ENCODE measurements around the gene PELI1.

PELI1 gene

DNA sequence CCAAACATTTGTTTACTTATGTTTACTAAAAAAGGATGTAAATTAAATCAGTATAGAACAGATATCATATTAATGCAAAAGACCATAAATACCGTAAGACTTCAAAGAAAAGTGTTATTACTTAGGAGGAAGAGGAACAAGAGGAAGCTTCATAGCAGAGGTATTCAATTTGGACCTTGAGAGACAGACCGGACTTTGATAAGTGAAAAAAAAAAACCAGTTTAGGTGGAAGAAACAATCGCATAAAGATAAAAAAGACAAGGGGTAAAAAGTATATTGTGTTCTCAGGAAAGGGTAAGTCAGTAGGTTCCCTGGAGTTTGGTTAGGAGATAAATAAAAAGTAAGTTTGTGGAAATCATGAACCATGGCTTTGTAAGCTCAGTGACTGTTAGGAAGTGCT lies 17.6 kb downstream of the PELI1 start:
- Histone ChIP-seq H3K4me3 (replicated peaks; ENCODE audit: low read depth, low read length) (no peak overlapping the region), H3K27me3 (replicated peaks; ENCODE audit: control insufficient read depth, insufficient read depth, low read length) (no peaks in the 10 kb centered on the region), H3K36me3 (ENCODE audit: control insufficient read depth, insufficient read depth, low read length) (no peaks in the 10 kb centered on the region)
- TF ChIP-seq, protein P1, sequence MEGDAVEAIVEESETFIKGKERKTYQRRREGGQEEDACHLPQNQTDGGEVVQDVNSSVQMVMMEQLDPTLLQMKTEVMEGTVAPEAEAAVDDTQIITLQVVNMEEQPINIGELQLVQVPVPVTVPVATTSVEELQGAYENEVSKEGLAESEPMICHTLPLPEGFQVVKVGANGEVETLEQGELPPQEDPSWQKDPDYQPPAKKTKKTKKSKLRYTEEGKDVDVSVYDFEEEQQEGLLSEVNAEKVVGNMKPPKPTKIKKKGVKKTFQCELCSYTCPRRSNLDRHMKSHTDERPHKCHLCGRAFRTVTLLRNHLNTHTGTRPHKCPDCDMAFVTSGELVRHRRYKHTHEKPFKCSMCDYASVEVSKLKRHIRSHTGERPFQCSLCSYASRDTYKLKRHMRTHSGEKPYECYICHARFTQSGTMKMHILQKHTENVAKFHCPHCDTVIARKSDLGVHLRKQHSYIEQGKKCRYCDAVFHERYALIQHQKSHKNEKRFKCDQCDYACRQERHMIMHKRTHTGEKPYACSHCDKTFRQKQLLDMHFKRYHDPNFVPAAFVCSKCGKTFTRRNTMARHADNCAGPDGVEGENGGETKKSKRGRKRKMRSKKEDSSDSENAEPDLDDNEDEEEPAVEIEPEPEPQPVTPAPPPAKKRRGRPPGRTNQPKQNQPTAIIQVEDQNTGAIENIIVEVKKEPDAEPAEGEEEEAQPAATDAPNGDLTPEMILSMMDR (IDR thresholded peaks at IDR 0.05; ENCODE audit: insufficient read depth, low read length, poor library complexity, severe bottlenecking): no peak
- no peak for DNase-seq (ENCODE audit: extremely low read depth, insufficient read length)

DNA sequence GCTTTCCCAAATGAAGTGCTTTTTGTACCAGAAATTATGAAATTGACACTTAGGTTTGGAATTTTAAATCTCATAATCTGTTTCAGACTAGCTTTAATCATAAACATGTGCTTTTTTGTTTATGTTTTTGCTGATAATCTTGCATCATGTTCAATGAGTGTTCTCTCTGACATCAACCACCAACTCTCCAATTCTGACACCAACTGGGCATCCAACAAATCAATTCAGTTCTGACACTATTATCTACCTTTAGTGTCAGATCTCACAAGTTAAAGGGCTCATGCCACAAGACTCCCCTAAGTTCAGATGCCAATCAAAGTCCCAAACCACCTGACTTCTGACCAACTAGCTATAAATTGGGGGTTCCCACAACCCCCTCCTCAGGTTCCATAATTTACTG lies 19.6 kb downstream of the PELI1 start:
- Histone ChIP-seq H3K27me3 (replicated peaks; ENCODE audit: control insufficient read depth, insufficient read depth, low read length) (no peaks in the 10 kb centered on the region), H3K4me3 (replicated peaks; ENCODE audit: low read depth, low read length) (no peak overlapping the region), H3K36me3 (ENCODE audit: control insufficient read depth, insufficient read depth, low read length) (no peaks in the 10 kb centered on the region; the same call in 1 of the 2 replicates)
- DNase-seq (ENCODE audit: extremely low read depth, insufficient read length): no peak
- TF ChIP-seq, protein P1 (IDR thresholded peaks at IDR 0.05; ENCODE audit: insufficient read depth, low read length, poor library complexity, severe bottlenecking): no peak

DNA sequence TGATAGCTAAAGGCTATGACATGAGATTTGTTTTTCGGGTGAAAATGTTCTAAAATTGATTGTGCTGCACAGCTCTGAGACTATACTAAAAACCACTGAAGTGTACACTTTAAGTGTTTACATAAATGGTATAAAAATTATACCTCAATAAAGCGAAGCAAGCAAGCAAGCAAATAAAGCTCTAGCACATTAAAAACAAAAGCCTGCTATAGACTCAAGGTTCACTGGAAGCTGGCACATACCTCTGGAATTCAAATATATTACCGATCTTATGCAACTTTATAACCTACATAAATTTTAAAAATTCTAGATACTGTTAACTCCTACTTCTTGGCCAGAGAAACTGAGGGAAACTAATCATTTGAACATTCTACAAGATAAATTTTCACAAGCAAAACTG lies 20.1 kb downstream of the PELI1 start:
- TF ChIP-seq, protein P1 (IDR thresholded peaks at IDR 0.05; ENCODE audit: insufficient read depth, low read length, poor library complexity, severe bottlenecking): no peak
- DNase-seq (ENCODE audit: extremely low read depth, insufficient read length): no peak
- Histone ChIP-seq H3K4me3 (replicated peaks; ENCODE audit: low read depth, low read length) (no peak overlapping the region), H3K27me3 (replicated peaks; ENCODE audit: control insufficient read depth, insufficient read depth, low read length) (no peaks in the 10 kb centered on the region), H3K36me3 (ENCODE audit: control insufficient read depth, insufficient read depth, low read length) (no peaks in the 10 kb centered on the region; the same call in 1 of the 2 replicates)

DNA sequence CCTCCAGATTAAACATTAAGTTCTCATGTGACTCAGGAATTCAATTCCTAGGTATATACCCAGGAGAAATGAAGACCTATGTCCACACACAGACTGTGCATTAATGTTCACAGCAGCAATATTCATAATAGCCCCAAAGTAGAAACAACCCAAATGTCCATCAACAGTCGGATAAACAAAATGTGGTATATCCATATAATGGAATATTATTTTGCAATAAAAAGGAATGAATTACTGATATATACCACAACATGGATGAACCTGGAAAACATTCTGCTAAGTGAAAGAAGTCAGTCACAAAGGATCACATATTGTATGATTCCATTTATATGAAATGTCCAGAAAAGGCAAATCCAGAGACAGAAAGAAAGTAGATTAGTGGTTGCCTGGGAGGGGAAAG lies 20.5 kb downstream of the PELI1 start:
- Histone ChIP-seq H3K36me3 (ENCODE audit: control insufficient read depth, insufficient read depth, low read length) (no peaks in the 10 kb centered on the region; the same call in 1 of the 2 replicates), H3K4me3 (replicated peaks; ENCODE audit: low read depth, low read length) (no peak overlapping the region), H3K27me3 (replicated peaks; ENCODE audit: control insufficient read depth, insufficient read depth, low read length) (no peaks in the 10 kb centered on the region)
- no peak for DNase-seq (ENCODE audit: extremely low read depth, insufficient read length)
- TF ChIP-seq, protein P1 (IDR thresholded peaks at IDR 0.05; ENCODE audit: insufficient read depth, low read length, poor library complexity, severe bottlenecking): no peak

DNA sequence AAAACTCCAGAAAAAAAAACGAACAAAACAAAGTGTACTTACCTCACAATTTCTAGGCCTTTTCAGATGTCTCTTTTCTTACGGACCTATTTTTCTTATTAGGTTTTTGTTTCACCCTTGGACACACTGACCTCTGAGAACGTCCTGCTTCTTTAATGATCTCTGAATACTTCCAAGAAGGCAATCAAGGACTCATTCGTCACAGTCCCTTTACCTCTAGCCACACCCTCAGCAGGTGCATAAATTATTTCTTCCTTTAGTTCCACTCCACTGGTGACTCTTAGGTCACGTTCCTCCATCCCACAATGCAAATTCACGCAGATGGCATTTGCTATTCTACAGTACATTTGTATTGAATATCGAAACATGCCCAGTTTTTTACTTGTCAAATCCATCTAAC lies 21.9 kb downstream of the PELI1 start:
- Histone ChIP-seq H3K36me3 (ENCODE audit: control insufficient read depth, insufficient read depth, low read length) (no peaks in the 10 kb centered on the region; the same call in 1 of the 2 replicates), H3K27me3 (replicated peaks; ENCODE audit: control insufficient read depth, insufficient read depth, low read length) (no peaks in the 10 kb centered on the region), H3K4me3 (replicated peaks; ENCODE audit: low read depth, low read length) (no peak overlapping the region)
- TF ChIP-seq, protein P1 (IDR thresholded peaks at IDR 0.05; ENCODE audit: insufficient read depth, low read length, poor library complexity, severe bottlenecking): no peak
- no peak for DNase-seq (ENCODE audit: extremely low read depth, insufficient read length)

DNA sequence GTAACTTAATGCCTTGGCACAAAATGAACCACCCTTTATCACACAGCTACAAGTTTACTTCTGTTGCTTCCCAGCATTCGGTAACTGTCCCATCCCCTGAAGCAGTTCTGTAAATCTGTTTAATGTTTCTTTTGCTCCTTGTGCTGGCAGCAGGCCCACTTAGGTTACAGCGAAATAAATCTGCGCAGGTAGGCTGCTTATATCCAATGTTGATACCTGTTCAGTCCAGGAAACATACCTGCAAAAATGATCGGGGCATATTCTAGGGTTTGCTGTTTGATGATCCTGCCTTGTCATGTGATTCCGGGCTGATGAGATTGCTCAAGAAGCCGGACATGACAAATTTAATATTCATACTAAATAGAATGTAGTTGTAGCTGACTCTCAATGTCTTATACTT lies 23.3 kb downstream of the PELI1 start:
- Histone ChIP-seq H3K36me3 (ENCODE audit: control insufficient read depth, insufficient read depth, low read length) (no peaks in the 10 kb centered on the region; the same call in 1 of the 2 replicates), H3K27me3 (replicated peaks; ENCODE audit: control insufficient read depth, insufficient read depth, low read length) (no peaks in the 10 kb centered on the region), H3K4me3 (replicated peaks; ENCODE audit: low read depth, low read length) (no peak overlapping the region)
- no peak for DNase-seq (ENCODE audit: extremely low read depth, insufficient read length)
- TF ChIP-seq, protein P1 (IDR thresholded peaks at IDR 0.05; ENCODE audit: insufficient read depth, low read length, poor library complexity, severe bottlenecking): no peak
